ENCODE measurements around the gene LRPPRC. TPM values are rescaled to one million over a fixed set of nuclear protein-coding genes. Genes with fewer than 3 reads are reported as not detected.

LRPPRC gene
- polyA plus RNA-seq, 1 experiment: 86.9 TPM

GRCh38 chr2:43943809-43944452 is 51.9 kb downstream of the LRPPRC start:
- Histone ChIP-seq H3K9me3 (ENCODE audit: control insufficient read depth, insufficient read depth, low read length) (no peaks in the 10 kb centered on the region), H3K4me3 (ENCODE audit: low read depth, low read length) (no peak overlapping the region), H3K27ac (ENCODE audit: low read depth, low read length) (no peak overlapping the region), H3K27me3 (ENCODE audit: control insufficient read depth, insufficient read depth, low read length) (no peaks in the 10 kb centered on the region)
- CTCF ChIA-PET: no interaction called here
- no peak for TF ChIP-seq CTCF (IDR thresholded peaks at IDR 0.05; ENCODE audit: low read depth, low read length)
- POLR2A ChIA-PET: no interaction called here
- DNase-seq (ENCODE audit: low read depth, low spot score): no peak

- DNase-seq (ENCODE audit: low read depth, low spot score): no peak
- ChIA-PET POLR2A (no interaction called here), CTCF (interaction anchor here (0.7 kb wide), 1 partner anchor 65 kb away, joined by 4 read pairs; no protein-coding TSS in a partner anchor)
- Histone ChIP-seq H3K27me3 (ENCODE audit: control insufficient read depth, insufficient read depth, low read length) (no peaks in the 10 kb centered on the region), H3K9me3 (ENCODE audit: control insufficient read depth, insufficient read depth, low read length) (no peaks in the 10 kb centered on the region), H3K4me3 (ENCODE audit: low read depth, low read length) (no peak overlapping the region), H3K27ac (ENCODE audit: low read depth, low read length) (no peak overlapping the region)
- no peak for TF ChIP-seq CTCF (IDR thresholded peaks at IDR 0.05; ENCODE audit: low read depth, low read length)
These were observed 52.5 kb downstream of the LRPPRC start for GRCh38 chr2:43943323-43943722.

GRCh38 chr2:43942881-43943280 is 52.9 kb downstream of the LRPPRC start:
- H3K9me3 ChIP-seq (ENCODE audit: control insufficient read depth, insufficient read depth, low read length): no peaks in the 10 kb centered on the region
- no peak overlapping the region for H3K4me3 ChIP-seq (ENCODE audit: low read depth, low read length)
- no peak for TF ChIP-seq CTCF (IDR thresholded peaks at IDR 0.05; ENCODE audit: low read depth, low read length)
- POLR2A ChIA-PET: no interaction called here
- no peak overlapping the region for H3K27ac ChIP-seq (ENCODE audit: low read depth, low read length)
- CTCF ChIA-PET: interaction anchor here (0.7 kb wide), 1 partner anchor 65 kb away, joined by 4 read pairs; no protein-coding TSS in a partner anchor
- no peaks in the 10 kb centered on the region for H3K27me3 ChIP-seq (ENCODE audit: control insufficient read depth, insufficient read depth, low read length)
- no peak for DNase-seq (ENCODE audit: low read depth, low spot score)

- no peak for DNase-seq (ENCODE audit: low read depth, low spot score)
- H3K27ac ChIP-seq (ENCODE audit: low read depth, low read length): no peak overlapping the region
- ChIA-PET CTCF (interaction anchor here (1.5 to 1.9 kb wide), 3 partner anchors 10 to 337 kb away, joined by 3 to 10 read pairs (median 5); no protein-coding TSS in a partner anchor), POLR2A (no interaction called here)
- no peaks in the 10 kb centered on the region for H3K27me3 ChIP-seq (ENCODE audit: control insufficient read depth, insufficient read depth, low read length)
- no peaks in the 10 kb centered on the region for H3K9me3 ChIP-seq (ENCODE audit: control insufficient read depth, insufficient read depth, low read length)
- no peak overlapping the region for H3K4me3 ChIP-seq (ENCODE audit: low read depth, low read length)
- TF ChIP-seq CTCF (IDR thresholded peaks at IDR 0.05; ENCODE audit: low read depth, low read length): no peak
These were observed 53.8 kb downstream of the LRPPRC start for GRCh38 chr2:43941966-43942365.

- no peaks in the 10 kb centered on the region for H3K27me3 ChIP-seq (ENCODE audit: control insufficient read depth, insufficient read depth, low read length)
- no peak overlapping the region for H3K4me3 ChIP-seq (ENCODE audit: low read depth, low read length)
- ChIA-PET CTCF (interaction anchor here (1.1 to 1.9 kb wide), 4 partner anchors 10 to 336 kb away, joined by 3 to 10 read pairs (median 4); no protein-coding TSS in a partner anchor), POLR2A (interaction anchor here (0.7 kb wide), 1 partner anchor 175 kb away, joined by 10 read pairs; no protein-coding TSS in a partner anchor)
- no peak for DNase-seq (ENCODE audit: low read depth, low spot score)
- TF ChIP-seq CTCF (IDR thresholded peaks at IDR 0.05; ENCODE audit: low read depth, low read length): no peak
- no peak overlapping the region for H3K27ac ChIP-seq (ENCODE audit: low read depth, low read length)
- no peaks in the 10 kb centered on the region for H3K9me3 ChIP-seq (ENCODE audit: control insufficient read depth, insufficient read depth, low read length)
These were observed 54.4 kb downstream of the LRPPRC start for GRCh38 chr2:43941359-43941758.
